GM19438 (cell line): Measurements from ENCODE around the gene TBL1X.

ENCODE experiments used
- ATAC-seq: cut with Tn5 transposase; IDR thresholded peaks from one replicate; pipeline ENCODE4 v1.9.1; 2021; ENCODE audit warnings: low read depth; ENCODE audit not compliant: unreplicated experiment

Gene TBL1X

DNA sequence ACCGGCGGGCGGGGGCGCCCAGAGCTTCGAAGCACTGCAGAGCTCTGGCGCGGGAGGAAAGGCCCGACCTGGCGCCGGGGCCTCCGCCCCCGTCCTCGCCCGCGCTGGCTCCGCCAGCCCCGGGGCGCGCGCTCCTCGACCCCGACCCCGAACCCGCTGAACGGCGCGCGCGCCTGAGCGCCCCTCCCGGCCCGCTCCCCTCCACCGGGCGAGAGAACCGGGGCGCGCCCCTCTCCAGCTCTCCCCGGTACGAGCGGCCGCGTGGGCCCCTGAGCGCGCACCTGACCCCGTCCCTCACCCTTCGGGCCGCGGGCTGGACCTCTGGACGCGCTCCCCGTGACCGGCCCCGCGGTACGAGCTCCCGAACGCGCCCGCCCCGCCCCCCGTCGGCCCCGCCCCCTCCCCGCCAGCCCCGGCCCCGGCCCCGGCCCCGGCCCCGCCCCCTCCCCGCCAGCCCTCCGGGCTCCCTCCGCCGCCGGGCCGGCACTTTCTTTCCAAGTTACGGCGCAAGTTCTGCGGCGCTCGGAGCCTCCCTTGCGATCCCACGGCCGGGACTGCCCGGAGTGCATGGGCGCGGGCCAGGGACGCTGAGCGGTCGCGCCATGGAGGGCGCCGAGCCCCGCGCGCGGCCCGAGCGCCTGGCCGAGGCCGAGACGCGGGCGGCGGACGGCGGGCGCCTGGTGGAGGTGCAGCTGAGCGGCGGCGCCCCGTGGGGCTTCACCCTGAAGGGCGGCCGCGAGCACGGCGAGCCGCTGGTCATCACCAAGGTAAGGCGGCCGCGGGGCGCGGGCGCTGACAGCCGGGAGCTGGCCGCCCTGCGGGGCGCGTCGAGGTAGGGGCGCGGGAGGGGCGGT lies 321.3 kb downstream of the TBL1X start, which contains the start of gene SHROOM2:
SHROOM2 (plus strand) TSS at position 486 of the 854 bp plus-strand sequence; CDS start at position 603, 117 bp downstream.
- no peak for ATAC-seq

GRCh38 chrX:9786798-9787635 lies 322.2 kb downstream of the TBL1X start:
- ATAC-seq, result no peak

- no peak for ATAC-seq
These were observed 324.1 kb downstream of the TBL1X start for GRCh38 chrX:9788911-9789310.

GRCh38 chrX:9789555-9789954 lies 324.7 kb downstream of the TBL1X start:
- ATAC-seq, result no peak
